ENCODE data around the gene PDE1A.

The PDE1A gene

GRCh38 chr2:182384860-182385259 lies 42.0 kb downstream of the PDE1A start:
- DNase-seq = no peak
- TF ChIP-seq GATA1 (IDR thresholded peaks at IDR 0.05; ENCODE audit: low read depth, low read length) (no peak), POLR2A (IDR thresholded peaks at IDR 0.05; ENCODE audit: low read length) (no peak)

- TF ChIP-seq POLR2A (IDR thresholded peaks at IDR 0.05; ENCODE audit: low read length) = no peak
- TF ChIP-seq GATA1 (IDR thresholded peaks at IDR 0.05; ENCODE audit: low read depth, low read length) = no peak
Observed at GRCh38 chr2:182381225-182381624, 45.6 kb downstream of the PDE1A start.

GRCh38 chr2:182379241-182379640 lies 47.6 kb downstream of the PDE1A start:
- DNase-seq = no peak
- TF ChIP-seq GATA1 (IDR thresholded peaks at IDR 0.05; ENCODE audit: low read depth, low read length) = no peak
- TF ChIP-seq POLR2A (IDR thresholded peaks at IDR 0.05; ENCODE audit: low read length) = no peak

More at GRCh38 chr2:182381225-182381624, 45.6 kb downstream of the PDE1A start:
- DNase-seq = no peak

DNA sequence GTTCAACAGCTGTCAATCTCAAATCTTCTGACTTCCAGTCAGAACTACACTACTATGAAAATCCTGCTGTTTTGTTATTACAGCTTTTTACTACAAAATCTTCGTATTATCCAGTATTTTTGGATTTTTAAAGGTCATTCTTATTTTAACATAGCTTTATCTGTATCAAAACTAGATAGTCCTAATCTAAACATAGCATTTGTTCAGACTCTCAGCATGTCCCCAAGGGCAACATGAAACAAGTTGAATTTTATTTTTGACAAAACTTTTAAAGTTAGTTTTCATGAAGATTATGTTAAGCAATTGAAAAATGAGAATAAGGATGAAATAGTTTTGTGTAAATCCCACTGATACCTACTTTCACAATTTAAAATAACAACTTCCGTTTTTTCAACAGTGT lies 48.1 kb downstream of the PDE1A start:
- no peak for TF ChIP-seq POLR2A (IDR thresholded peaks at IDR 0.05; ENCODE audit: low read length)
- no peak for TF ChIP-seq GATA1 (IDR thresholded peaks at IDR 0.05; ENCODE audit: low read depth, low read length)

DNA sequence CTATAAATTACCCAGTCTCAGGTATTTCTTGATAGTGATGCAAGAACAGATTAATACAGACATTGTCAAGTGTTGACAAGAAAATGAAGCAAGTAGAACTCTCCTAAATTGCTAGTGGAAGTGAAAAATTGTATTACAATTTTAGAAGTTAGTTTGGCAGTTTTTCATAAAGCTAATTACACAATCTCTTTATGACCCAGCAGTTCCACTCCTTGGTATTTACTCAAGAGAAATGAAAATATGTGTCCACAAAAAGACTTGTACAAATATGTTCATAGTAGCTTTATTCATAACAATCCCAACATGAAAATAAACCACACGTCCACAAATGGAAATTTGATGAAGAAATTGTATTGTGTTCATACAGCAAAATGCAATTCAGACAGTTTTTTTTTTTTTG lies 49.4 kb downstream of the PDE1A start:
- no peak for DNase-seq
- TF ChIP-seq POLR2A (IDR thresholded peaks at IDR 0.05; ENCODE audit: low read length) = no peak
- no peak for TF ChIP-seq GATA1 (IDR thresholded peaks at IDR 0.05; ENCODE audit: low read depth, low read length)

More for the DNA sequence above, 48.1 kb downstream of the PDE1A start:
- DNase-seq = no peak

DNA sequence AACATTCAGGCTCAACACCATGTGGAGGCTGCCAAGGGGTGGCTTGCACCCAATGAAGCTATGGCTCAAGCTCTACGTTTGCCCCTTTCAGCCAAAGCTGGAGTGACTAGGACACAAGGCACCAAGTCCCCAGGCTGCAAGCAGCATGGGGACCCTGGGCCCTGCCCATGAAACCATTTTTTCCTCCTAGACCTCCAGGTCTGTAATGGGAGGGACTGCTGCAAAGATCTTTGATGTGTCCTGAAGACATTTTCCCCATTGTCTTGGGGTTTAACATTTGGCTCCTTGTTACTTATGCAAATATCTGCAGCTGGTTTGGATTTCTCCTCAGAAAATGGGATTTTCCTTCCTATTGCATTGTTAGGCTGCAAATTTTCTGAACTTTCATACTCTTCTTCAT lies 51.0 kb downstream of the PDE1A start:
- TF ChIP-seq POLR2A (IDR thresholded peaks at IDR 0.05; ENCODE audit: low read length) (no peak), GATA1 (IDR thresholded peaks at IDR 0.05; ENCODE audit: low read depth, low read length) (no peak)
- DNase-seq = no peak

- no peak for DNase-seq
- TF ChIP-seq POLR2A (IDR thresholded peaks at IDR 0.05; ENCODE audit: low read length) (no peak), GATA1 (IDR thresholded peaks at IDR 0.05; ENCODE audit: low read depth, low read length) (no peak)
Observed at GRCh38 chr2:182372661-182373060, 54.2 kb downstream of the PDE1A start.

DNA sequence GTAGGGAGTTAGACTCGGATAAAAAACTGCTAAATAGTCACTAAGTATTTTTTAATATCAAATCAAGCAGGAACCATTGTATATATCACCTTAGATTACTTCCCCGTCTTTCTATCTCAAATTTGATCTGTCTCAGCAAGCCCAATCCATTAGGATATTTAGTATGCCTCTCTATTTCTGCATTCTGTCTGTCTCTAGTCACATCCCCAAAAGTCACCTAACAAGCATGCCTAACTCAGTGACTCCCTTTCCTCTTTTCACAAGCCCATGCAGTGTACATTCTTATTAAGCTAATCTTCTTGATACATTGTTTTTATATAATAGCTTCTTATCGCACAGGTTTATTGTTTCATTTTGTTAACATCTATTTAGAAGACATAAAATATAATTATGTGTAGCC lies 57.8 kb downstream of the PDE1A start:
- DNase-seq = no peak
- TF ChIP-seq POLR2A (IDR thresholded peaks at IDR 0.05; ENCODE audit: low read length) = no peak
- no peak for TF ChIP-seq GATA1 (IDR thresholded peaks at IDR 0.05; ENCODE audit: low read depth, low read length)

- no peak for DNase-seq
- TF ChIP-seq POLR2A (IDR thresholded peaks at IDR 0.05; ENCODE audit: low read length) = no peak
Observed at GRCh38 chr2:182368446-182368845, 58.4 kb downstream of the PDE1A start.

DNA sequence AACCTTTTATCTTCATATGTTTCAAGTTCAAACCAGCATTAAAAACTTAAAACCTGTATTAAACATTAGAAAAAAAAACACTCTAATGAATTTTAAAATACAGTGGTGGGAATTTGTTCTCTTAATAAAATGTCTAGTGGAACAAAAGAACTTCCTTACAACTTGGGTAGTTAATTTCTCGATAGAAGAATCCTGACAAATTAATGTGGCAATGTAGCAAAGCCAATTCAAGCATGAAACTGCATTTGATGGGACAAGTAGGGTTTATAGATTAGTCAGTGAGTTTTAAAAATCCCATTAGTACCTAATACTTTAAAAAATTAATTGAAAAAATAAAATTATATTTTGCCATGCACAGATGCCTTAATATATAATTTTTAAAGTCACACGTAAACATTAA lies 59.4 kb downstream of the PDE1A start:
- TF ChIP-seq GATA1 (IDR thresholded peaks at IDR 0.05; ENCODE audit: low read depth, low read length) (no peak), POLR2A (IDR thresholded peaks at IDR 0.05; ENCODE audit: low read length) (no peak)
- DNase-seq = no peak

GRCh38 chr2:182366628-182367027 lies 60.2 kb downstream of the PDE1A start:
- TF ChIP-seq POLR2A (IDR thresholded peaks at IDR 0.05; ENCODE audit: low read length) (no peak), GATA1 (IDR thresholded peaks at IDR 0.05; ENCODE audit: low read depth, low read length) (no peak)
- no peak for DNase-seq

- DNase-seq = no peak
- no peak for TF ChIP-seq GATA1 (IDR thresholded peaks at IDR 0.05; ENCODE audit: low read depth, low read length)
- no peak for TF ChIP-seq POLR2A (IDR thresholded peaks at IDR 0.05; ENCODE audit: low read length)
Observed at GRCh38 chr2:182365855-182366254, 61.0 kb downstream of the PDE1A start.

GRCh38 chr2:182361477-182361876 lies 65.4 kb downstream of the PDE1A start:
- DNase-seq = no peak
- TF ChIP-seq GATA1 (IDR thresholded peaks at IDR 0.05; ENCODE audit: low read depth, low read length) (no peak), POLR2A (IDR thresholded peaks at IDR 0.05; ENCODE audit: low read length) (no peak)

- no peak for TF ChIP-seq GATA1 (IDR thresholded peaks at IDR 0.05; ENCODE audit: low read depth, low read length)
- no peak for TF ChIP-seq POLR2A (IDR thresholded peaks at IDR 0.05; ENCODE audit: low read length)
- DNase-seq = no peak
Observed at GRCh38 chr2:182360663-182361260, 66.1 kb downstream of the PDE1A start.

DNA sequence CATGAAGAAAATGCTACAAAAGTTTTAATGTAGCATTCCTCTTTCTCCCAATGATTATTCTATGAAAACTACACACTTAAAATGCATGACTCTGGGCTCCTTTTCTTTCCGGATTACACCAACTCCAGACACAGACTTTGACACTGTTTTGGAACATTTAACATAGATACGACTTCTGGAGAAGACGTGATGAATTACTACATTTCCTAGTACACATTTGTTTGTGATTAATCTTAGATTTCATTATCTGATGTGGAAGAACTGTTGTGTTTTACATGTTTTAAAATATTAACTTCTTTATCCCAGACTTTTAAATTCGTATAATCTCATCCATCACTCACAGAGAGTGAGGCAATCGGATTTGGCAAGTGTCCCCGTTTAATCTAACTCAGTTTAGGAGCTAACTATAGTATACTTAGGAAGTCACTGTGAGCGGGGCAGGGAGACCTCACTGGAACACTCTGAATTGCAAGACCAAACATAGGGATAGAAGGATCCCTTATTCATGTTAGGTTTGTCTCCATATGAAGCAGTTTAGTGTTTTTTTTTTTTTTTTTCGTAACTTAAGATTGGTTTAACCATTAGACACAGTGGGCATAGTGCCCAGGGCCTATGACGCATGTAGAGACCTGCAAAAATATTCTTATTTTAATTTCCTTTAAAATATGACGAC lies 66.7 kb downstream of the PDE1A start:
- TF ChIP-seq GATA1 (IDR thresholded peaks at IDR 0.05; ENCODE audit: low read depth, low read length) (no peak), POLR2A (IDR thresholded peaks at IDR 0.05; ENCODE audit: low read length) (no peak)
- DNase-seq = no peak
